ENCODE data around the gene ARHGAP15. TPM values are rescaled to one million over a fixed set of nuclear protein-coding genes. Genes with fewer than 3 reads are reported as not detected.

The ARHGAP15 gene
- polyA plus RNA-seq, 2 of the 4 experiments (the other 2 are of a cell fraction) = 0.34 TPM; not detected in 1

DNA sequence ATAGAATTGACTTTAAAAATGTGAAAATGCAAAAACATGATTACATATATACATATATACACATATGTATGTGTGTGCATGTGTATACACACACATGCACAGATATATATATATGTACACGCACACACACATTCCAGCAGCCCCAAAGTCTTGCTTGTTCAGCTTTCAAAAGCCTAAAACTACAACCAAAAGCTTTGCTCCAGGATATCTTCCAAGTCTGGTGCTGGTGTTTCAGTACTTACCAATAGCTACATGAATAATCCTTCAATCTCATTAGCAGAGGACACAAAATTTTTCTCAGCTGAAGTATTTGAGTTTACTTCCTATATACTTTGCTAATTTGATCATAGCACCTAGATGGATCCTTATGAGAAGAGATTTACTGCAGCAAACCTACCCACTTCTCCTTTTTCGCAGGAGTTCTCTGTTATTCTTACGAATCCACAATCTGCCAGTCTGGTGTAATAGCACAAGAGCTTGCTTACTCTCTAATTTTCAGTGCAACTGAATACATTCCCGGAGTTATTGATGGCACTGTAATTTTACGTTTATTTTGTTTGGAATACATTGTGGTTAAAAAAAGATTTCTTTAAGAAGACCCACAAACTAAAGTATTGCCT, 553.3 kb downstream of the ARHGAP15 start:
- ChIA-PET CTCF (no interaction called here), POLR2A (no interaction called here)
- ATAC-seq = no peak
- Histone ChIP-seq H3K4me2 (no peak overlapping the region), H3K4me3 (no peak overlapping the region), H3K9me3 (no peaks in the 10 kb centered on the region), H3K4me1 (no peaks in the 10 kb centered on the region), H3K27ac (no peak overlapping the region)
- no peak for DNase-seq (ENCODE audit: low read depth in 1 of 2, low spot score in 1 of 2)
- TF ChIP-seq POLR2AphosphoS2 (conservative IDR thresholded peaks at IDR 0.05; ENCODE audit: low read length) (no peak), POLR2A (IDR thresholded peaks at IDR 0.05; ENCODE audit: low read length) (no peak), KDM5A (IDR thresholded peaks at IDR 0.05) (no peak), FOSL2 (IDR thresholded peaks at IDR 0.05) (no peak), FOSL2 (CRISPR knock-in tag; IDR thresholded peaks at IDR 0.05) (no peak), CHD4 (IDR thresholded peaks at IDR 0.05; ENCODE audit: borderline replicate concordance) (no peak), CBX2 (IDR thresholded peaks at IDR 0.05; ENCODE audit: borderline replicate concordance, low read depth) (no peak), GATA3 (IDR thresholded peaks at IDR 0.05; ENCODE audit: borderline replicate concordance) (no peak), JUNB (IDR thresholded peaks at IDR 0.05) (no peak), HEYL (CRISPR knock-in tag; IDR thresholded peaks at IDR 0.05) (no peak), RFX5 (IDR thresholded peaks at IDR 0.05) (no peak), ZC3H11A (IDR thresholded peaks at IDR 0.05) (no peak)
- TF ChIP-seq, protein P1, sequence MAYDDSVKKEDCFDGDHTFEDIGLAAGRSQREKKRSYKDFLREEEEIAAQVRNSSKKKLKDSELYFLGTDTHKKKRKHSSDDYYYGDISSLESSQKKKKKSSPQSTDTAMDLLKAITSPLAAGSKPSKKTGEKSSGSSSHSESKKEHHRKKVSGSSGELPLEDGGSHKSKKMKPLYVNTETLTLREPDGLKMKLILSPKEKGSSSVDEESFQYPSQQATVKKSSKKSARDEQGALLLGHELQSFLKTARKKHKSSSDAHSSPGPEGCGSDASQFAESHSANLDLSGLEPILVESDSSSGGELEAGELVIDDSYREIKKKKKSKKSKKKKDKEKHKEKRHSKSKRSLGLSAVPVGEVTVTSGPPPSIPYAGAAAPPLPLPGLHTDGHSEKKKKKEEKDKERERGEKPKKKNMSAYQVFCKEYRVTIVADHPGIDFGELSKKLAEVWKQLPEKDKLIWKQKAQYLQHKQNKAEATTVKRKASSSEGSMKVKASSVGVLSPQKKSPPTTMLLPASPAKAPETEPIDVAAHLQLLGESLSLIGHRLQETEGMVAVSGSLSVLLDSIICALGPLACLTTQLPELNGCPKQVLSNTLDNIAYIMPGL (CRISPR knock-in tag; IDR thresholded peaks at IDR 0.05; ENCODE audit: borderline replicate concordance) = no peak
- TF ChIP-seq, protein P2, sequence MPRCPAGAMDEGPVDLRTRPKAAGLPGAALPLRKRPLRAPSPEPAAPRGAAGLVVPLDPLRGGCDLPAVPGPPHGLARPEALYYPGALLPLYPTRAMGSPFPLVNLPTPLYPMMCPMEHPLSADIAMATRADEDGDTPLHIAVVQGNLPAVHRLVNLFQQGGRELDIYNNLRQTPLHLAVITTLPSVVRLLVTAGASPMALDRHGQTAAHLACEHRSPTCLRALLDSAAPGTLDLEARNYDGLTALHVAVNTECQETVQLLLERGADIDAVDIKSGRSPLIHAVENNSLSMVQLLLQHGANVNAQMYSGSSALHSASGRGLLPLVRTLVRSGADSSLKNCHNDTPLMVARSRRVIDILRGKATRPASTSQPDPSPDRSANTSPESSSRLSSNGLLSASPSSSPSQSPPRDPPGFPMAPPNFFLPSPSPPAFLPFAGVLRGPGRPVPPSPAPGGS (IDR thresholded peaks at IDR 0.05) = no peak
- no peak for FAIRE-seq
- 41% methylated on average over 5 of the region's 5 CpGs for WGBS (ENCODE audit: missing lambda C conversion rate)

DNA sequence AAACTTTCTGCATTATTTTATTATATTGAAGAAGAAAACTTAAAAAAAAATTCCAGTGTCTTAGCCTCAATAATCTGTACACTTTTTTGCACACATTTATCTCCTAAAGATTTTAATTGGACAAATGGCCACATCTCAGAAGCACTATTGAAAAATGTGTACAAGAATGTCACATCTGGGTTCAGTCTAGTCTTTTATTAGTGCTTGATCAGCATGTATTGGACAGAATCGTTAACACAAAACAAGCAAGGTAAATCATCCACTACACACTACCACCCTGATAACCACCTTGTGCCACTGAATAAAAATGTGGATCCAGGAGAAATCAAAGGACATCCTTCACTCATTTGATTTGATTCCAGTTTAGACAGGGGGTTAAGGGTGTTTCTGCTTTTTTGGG, 554.8 kb downstream of the ARHGAP15 start:
- no peak overlapping the region for H3K4me2 ChIP-seq
- H3K9me3 ChIP-seq = no peaks in the 10 kb centered on the region
- H3K27ac ChIP-seq = no peak overlapping the region
- FAIRE-seq (no peak), DNase-seq (ENCODE audit: low read depth in 1 of 2, low spot score in 1 of 2) (no peak), ATAC-seq (no peak)
- 20% methylated on average over 1 of the region's 1 CpG for WGBS (ENCODE audit: missing lambda C conversion rate)
- TF ChIP-seq, protein P1 (CRISPR knock-in tag; IDR thresholded peaks at IDR 0.05; ENCODE audit: borderline replicate concordance) = no peak
- peak; percentile 59 for TF ChIP-seq MAFK (IDR thresholded peaks at IDR 0.05; ENCODE audit: partially characterized antibody)
- no peaks in the 10 kb centered on the region for H3K4me1 ChIP-seq
- CTCF ChIA-PET = no interaction called here
- no peak overlapping the region for H3K4me3 ChIP-seq
- POLR2A ChIA-PET = no interaction called here

DNA sequence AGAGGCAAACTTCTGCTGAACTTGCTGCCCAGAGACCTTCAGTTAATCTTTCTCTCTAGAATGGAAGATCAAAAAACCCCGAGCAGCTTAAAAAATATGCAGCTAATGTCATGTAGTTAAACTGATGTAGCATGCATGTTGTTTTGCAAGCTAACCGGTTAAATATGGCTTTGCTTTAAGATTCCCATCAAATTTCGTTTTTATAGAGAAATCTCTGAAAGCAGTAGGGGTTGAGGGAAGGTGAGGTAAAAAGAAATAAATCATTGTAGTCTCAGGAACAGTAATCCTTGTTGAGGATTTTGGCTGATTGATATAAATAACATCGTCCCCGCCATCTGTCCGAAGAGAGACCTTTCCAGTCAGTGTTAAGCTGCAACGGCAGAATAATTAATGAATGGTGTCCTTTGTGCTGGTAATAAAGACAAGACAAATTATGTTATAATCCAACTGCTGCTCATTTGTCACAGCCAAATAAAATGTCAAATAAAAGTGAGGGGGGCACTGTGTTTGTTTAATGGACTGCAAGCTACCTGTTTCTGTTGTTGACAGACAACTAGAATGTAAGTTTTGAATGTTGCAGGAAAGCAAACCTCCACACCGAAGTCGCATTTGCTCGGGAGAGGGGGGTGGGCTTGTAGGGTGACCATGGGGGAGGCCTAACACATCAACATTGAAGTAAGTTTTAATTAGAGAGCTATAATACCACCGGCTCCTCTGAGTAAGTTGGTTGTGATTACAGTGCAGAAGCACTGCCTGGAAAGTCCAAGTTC, 555.5 kb downstream of the ARHGAP15 start:
- POLR2A ChIA-PET = no interaction called here
- WGBS (ENCODE audit: missing lambda C conversion rate) = 51% methylated on average over 11 of the region's 11 CpGs
- ATAC-seq = no peak
- Histone ChIP-seq H3K4me3 (no peak overlapping the region), H3K27ac (no peak overlapping the region), H3K4me1 (no peaks in the 10 kb centered on the region), H3K9me3 (no peaks in the 10 kb centered on the region), H3K4me2 (no peak overlapping the region)
- no peak for FAIRE-seq
- CTCF ChIA-PET = interaction anchor here (0.6 to 1.2 kb wide), 2 partner anchors 9 to 211 kb away, joined by 3 read pairs; no protein-coding TSS in a partner anchor
- no peak for DNase-seq (ENCODE audit: low read depth in 1 of 2, low spot score in 1 of 2)
- TF ChIP-seq ZC3H11A (IDR thresholded peaks at IDR 0.05) (no peak), RAD21 (conservative IDR thresholded peaks at IDR 0.05 in 1 of 2, IDR thresholded peaks at IDR 0.05 in 1 of 2) (no peak), TP53 (CRISPR knock-in tag; IDR thresholded peaks at IDR 0.05) (no peak), MYC (IDR thresholded peaks at IDR 0.05; ENCODE audit: borderline replicate concordance, low read length) (no peak), HDAC2 (IDR thresholded peaks at IDR 0.05) (no peak), RCOR1 (IDR thresholded peaks at IDR 0.05; ENCODE audit: low read depth, low read length) (no peak), NPAS2 (CRISPR knock-in tag; IDR thresholded peaks at IDR 0.05; ENCODE audit: borderline replicate concordance) (no peak), PHF8 (IDR thresholded peaks at IDR 0.05; ENCODE audit: borderline replicate concordance, low read depth) (no peak), MAFK (IDR thresholded peaks at IDR 0.05; ENCODE audit: partially characterized antibody) (no peak)
- TF ChIP-seq, protein P3, sequence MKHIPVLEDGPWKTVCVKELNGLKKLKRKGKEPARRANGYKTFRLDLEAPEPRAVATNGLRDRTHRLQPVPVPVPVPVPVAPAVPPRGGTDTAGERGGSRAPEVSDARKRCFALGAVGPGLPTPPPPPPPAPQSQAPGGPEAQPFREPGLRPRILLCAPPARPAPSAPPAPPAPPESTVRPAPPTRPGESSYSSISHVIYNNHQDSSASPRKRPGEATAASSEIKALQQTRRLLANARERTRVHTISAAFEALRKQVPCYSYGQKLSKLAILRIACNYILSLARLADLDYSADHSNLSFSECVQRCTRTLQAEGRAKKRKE (CRISPR knock-in tag; IDR thresholded peaks at IDR 0.05; ENCODE audit: low read depth) = no peak
- TF ChIP-seq, protein P4, sequence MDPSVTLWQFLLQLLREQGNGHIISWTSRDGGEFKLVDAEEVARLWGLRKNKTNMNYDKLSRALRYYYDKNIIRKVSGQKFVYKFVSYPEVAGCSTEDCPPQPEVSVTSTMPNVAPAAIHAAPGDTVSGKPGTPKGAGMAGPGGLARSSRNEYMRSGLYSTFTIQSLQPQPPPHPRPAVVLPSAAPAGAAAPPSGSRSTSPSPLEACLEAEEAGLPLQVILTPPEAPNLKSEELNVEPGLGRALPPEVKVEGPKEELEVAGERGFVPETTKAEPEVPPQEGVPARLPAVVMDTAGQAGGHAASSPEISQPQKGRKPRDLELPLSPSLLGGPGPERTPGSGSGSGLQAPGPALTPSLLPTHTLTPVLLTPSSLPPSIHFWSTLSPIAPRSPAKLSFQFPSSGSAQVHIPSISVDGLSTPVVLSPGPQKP (IDR thresholded peaks at IDR 0.05; ENCODE audit: low read depth, low read length) = no peak

All from A549 (cell line).